COR-L47 (cell line): ENCODE results near the gene GPC4.

Experiments used
- DNase-seq: peaks from one replicate; lab custom pipeline; 2025; lab: John Stamatoyannopoulos, UW

Gene GPC4

DNA sequence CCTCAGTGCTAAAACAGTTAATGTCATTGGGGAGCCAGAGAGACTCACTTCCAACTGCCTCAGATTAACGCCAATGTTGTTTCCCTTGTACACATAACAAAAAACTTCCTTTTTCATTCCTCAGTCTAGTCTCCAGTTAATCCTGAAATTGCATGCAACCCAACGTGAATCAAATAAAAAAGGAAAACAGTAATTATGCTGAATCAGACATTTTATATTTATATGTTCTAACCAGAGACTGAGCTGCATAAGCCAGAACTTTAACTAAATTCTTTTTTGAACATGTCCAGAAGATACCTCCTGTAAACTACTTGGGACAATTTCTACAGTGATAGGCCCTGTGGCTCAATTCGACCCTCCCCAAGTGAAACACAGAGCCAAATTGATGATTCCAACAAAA, 4.7 kb downstream of the GPC4 start:
- DNase-seq, result no peak

- no peak for DNase-seq
Observed at GRCh38 chrX:133405498-133406185, 9.6 kb downstream of the GPC4 start.

DNA sequence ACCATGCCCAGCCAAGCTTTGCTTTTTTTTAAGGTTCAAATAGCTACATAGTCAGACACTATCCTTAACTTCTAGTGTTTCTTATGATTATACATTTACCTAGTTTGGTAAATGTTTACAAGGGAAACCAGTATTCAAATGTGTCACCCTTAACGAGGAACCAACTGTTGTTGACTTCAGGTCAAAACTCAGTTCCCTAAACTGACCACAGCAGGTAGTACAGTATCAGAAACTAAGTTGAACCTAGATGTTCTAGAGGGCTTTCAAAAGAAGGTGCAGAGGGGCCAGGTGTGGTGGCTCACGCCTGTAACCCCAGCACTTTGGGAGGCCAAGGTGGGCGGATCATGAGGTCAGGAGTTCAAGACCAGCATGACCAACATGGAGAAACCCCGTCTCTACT, 11.3 kb downstream of the GPC4 start:
- no peak for DNase-seq

DNA sequence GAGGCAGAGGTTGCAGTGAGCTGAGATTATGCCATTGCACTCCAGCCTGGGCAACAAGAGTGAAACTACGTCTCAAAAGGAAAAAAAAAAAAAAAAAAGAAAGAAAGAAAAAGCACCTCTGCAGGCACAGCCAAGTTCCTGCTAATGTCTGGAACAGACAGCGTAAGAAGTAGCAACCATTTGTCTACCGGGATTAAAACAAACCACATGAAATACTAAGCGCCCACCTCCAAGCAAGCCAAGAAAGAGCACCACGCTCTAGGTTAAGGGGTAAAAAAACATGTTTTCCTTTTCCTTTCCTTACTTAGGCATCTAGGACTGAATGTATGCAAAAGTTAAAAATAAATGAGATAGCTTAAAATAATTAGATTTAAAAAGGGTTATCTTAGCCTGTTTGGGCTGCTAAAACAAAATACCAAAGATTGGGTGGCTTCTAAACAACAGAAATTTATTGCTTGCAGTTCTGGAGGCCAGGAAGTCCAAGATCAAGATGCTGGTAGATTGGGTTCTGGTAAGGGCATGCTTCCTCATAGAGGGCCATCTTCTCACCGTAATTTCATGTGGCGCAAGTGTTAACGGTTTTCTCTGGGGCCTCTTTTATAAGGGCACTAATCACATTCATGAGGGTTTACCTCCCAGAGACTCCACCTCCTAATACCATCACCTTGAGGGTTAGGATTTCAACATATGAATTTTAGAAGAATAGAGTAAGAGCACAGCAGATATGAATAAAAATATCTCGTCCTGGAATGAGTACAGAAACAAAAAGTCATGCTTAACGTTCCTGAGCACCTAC, 12.3 kb downstream of the GPC4 start:
- DNase-seq, result no peak

- no peak for DNase-seq
Observed at GRCh38 chrX:133402042-133402453, 13.2 kb downstream of the GPC4 start.

DNA sequence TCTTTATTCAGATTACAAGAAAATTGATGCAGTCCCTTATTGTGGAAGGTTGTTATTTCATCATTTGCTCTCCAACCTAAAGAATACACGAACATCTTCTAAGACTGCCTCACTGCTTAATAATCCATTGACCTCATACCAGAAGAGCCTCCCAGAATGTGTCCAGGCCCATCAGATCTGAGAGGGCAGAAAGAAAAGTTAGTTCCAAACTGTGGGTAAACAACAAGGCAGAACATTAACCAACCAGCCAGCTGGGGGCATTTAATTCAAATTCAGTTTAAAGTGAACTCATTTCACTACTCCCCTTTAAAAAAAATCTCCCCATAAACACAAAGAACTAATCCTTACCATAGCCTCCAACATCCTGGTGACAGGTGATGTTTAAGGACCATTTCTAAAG, 13.8 kb downstream of the GPC4 start:
- no peak for DNase-seq

GRCh38 chrX:133399411-133399810, 15.9 kb downstream of the GPC4 start:
- DNase-seq, result no peak

DNA sequence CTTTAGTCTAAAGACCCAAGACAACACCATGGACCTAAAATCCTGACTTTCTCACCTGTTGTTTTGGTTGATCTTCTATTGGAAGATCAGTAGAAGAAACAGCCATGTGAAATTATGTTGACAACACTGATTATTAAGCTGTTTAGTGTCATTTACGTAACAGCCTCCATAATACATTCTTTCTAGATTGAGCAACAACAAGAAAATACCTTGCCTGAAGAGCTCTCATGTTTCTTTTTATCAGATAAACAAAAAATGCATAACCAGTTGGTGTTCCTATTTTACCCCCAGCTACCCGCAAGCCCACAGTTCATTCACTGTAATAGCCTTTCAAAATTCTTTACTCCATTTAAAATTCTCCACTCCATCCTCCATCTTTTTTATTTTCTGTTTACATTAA, 20.5 kb downstream of the GPC4 start:
- DNase-seq, result no peak

GRCh38 chrX:133392671-133393070, 22.6 kb downstream of the GPC4 start:
- no peak for DNase-seq

DNA sequence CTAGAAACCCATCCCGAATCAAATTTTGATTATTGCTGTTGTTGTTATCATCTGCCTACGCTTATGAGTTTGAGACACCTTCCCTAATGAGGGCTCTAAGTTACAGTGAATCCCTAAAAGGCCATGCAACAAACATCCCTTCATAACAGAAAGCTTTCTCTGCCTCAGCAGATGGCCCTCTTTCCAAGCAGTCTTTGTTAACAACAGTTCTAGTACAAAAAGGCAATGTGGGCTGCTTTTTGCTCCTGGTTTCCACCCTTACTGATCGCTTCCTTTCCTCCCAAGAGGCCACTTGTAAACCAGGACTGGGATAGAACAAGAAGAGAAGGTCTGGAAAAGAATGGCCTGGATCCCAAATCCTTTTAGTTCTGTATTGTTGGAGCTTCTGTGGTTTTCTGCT, 24.2 kb downstream of the GPC4 start:
- DNase-seq, result no peak

DNA sequence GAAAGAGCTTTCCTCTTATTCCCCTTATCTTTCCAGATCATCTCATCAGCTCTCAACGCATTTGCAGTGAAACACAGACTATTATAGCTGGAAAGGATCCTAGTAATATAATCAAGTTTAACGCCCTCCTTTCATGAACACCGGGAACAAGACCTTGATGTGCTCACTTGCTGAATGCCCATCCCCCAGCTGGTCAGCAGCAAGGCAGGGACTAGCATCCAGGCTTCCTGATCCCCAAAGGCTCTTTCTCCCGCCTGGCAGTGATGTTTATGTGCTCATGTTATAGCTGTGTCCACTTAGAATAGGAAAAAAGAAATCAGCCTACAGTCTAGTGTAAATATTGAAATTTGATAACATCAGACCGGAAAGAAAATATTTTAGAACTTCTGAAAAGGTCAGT, 24.6 kb downstream of the GPC4 start:
- no peak for DNase-seq

GRCh38 chrX:133389975-133390374, 25.3 kb downstream of the GPC4 start:
- no peak for DNase-seq

GRCh38 chrX:133384454-133384853, 30.8 kb downstream of the GPC4 start:
- DNase-seq, result no peak

DNA sequence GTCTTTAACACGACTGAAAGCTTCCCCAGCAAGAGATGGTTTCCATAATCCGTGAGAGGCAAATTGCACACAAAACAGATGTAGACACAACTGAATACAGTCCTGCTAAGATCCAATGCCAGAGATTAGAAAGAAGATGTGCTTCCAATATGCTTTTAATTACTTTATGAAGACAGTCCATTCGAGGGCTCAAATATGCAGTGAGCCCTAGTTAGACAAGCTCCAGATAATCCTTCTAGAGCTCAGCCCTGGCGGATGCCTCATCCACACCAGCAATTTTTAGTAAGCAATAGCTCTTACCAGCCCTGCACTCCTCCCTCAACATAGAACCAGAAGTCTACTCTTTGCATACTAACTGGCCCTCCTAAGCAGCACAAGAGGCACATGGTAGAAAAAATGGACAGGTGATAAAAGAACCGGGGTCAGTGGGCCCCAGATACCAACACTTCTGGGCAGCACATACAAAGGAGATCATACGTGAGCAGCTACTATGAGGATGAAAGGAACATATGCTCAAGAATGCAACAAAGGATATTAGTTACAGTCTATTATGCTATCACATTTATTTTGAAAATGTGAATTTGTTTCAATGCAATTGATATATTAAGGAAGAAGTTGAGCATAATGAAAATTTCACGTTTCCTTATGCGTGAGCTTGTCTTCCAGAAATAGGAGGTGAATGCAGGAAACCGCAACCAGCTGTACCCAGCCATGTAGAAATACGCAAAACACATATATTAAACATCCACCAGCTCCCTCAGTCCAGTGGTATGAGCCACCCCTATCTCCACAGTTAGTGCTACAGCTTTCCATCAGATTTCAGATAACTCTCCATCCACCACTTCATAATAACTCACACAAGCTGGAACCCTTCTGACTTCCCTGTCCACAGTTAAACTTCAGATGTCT, 34.3 kb downstream of the GPC4 start:
- no peak for DNase-seq

DNA sequence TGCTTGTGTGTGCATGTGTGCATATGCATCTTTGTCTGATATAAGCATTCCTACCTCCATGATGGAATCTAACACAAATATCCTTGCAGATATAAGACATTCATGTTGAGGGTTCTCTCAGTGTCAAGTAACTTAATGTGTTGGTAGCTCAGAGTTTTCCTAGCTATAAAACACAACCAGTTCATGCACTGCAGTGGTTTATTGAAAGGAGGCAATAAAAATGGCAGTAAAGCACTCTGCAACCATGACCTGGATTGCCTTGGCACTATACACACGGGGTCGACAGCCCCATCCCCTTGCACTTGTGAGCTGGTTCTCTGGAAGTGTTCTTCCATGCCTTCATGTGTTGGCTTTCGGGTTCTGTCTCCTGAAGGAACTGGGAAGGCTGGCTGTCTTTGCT, 38.9 kb downstream of the GPC4 start:
- no peak for DNase-seq

DNA sequence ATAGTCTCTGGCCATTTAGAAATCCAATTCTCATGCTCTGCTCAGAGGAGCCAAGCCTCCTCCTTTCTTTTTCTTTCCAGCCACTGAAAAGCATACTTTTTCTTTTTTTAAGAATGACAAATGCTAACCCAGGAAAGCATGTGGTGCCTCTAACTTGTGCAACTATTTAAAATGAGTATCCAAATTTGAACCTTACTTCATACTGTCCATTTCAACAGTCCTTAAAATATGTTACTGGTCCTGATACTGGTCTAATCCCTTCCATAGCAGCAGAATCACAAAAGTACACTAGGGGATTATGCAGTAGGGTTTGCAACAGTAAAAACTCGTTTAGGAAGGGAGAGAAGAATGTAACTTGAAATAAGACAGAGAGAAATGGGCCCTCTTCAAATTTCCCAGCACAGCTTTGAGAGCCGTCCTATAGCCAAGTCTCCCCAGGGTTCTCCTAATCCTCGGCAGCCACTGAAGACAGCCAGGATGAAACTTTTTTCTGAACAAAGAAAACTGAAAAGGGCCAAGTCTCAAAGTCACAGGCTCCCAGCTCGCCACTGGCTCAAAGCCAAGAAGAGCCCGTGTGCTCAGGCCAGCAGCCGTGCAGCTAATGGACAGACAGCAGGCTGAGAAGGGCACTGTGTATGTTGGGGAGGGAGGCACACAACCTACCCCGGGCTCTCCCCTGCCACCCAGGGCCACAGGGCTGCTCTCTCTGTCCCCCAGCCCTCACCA, 39.5 kb downstream of the GPC4 start:
- no peak for DNase-seq

GRCh38 chrX:133374874-133375387, 40.4 kb downstream of the GPC4 start:
- no peak for DNase-seq

GRCh38 chrX:133373386-133374079, 41.8 kb downstream of the GPC4 start:
- no peak for DNase-seq

DNA sequence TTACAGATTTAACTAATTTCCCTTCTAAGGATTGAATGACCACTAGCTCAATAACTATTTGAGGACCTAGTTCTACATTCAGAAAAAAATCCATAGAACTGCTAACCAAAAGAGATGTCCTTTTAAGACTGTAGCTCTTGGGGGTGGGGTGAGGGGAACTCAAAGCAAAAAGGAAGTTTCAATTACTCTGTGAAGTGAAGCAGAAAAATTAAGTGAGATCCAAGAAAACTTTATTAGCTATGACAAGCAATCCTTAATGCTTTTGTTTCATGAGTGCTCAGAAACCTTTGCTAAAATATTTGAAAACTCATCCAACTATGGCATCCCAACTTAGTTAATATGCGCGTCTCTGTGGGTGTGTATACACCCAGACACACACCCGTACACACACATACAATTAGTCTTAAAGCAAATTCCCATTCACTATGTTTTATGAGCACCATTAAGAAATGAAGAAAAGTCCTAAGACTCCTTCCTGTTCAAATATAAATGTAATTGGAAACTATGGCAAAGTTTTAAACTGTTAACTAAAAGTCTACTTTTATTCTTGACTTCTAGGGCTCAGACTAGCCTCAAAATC, 44.5 kb downstream of the GPC4 start:
- no peak for DNase-seq

DNA sequence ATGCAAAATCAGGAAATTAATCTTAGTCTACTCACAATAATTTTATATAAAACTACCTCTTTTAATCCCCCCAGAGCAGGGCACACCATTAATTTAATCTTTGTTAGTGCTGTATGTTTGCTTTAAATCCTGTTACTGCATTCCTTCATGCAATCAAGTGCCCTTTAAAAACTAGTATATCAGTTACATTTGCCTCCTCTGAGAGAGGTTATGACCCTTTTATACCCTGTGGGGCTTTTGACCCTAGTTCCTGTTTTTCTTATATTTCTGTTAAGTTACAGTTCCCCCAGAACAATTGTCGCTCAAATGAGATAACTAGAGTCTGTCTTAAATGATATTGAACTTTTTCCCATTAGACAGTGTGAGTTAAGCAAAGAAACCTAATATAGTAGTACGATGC, 46.2 kb downstream of the GPC4 start:
- DNase-seq, result no peak

GRCh38 chrX:133366735-133367134, 48.6 kb downstream of the GPC4 start:
- no peak for DNase-seq
